ENCODE results near the gene SMAD3. TPM values are rescaled to one million over a fixed set of nuclear protein-coding genes. Genes with fewer than 3 reads are reported as not detected.

The SMAD3 gene
- total and polyA plus RNA-seq, 2 of the 4 experiments (the other 2 are of a cell fraction): 71.0 to 177 TPM

DNA sequence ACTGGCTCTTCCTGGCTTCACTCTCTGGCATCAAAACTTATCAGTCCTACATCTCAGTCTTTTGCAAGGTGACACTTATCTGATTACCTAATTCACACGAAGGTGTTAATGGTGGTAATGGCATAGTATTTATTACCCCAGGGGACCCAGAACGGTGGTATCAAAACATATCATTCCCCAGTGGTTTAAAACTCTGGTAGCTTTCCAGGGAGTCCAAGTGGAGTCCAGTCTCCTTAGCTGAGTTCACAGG is 41.3 kb downstream of the SMAD3 start:
- intact Hi-C loops (cut with micrococcal nuclease): loop anchor here (2.0 kb wide), 1 partner anchor 64 kb away; no protein-coding TSS in a partner anchor
- TF ChIP-seq RFX5 (IDR thresholded peaks at IDR 0.05; ENCODE audit: low read depth, low read length) (no peak), POLR2A (IDR thresholded peaks at IDR 0.05; ENCODE audit: low read depth, low read length) (no peak)

More for the DNA sequence above, 41.3 kb downstream of the SMAD3 start:
- ATAC-seq (ENCODE audit: low read depth) (no peak), DNase-seq (no peak)
- Histone ChIP-seq H4K5ac (ENCODE audit: low read depth, low read length) (peak overlapping the region; percentile 87), H2BK5ac (ENCODE audit: low read depth, low read length, poor library complexity, severe bottlenecking) (peak overlapping the region; percentile 98), H4K8ac (ENCODE audit: low read depth in 2 of 2, low read length in 2 of 2) (peak overlapping the region; percentile 97 to 98), H3K56ac (ENCODE audit: extremely low read depth, insufficient read depth, low read length) (peak overlapping the region; percentile 97), H3K9ac (ENCODE audit: low read depth, low read length) (peak overlapping the region; percentile 63), H4K20me1 (ENCODE audit: insufficient read depth, low read length) (peaks cover 59% of the 10 kb centered on the region), H3K18ac (ENCODE audit: low read depth, low read length) (peak overlapping the region; percentile 82), H2BK15ac (ENCODE audit: low read depth, low read length) (peak overlapping the region; percentile 92), H3K27me3 (ENCODE audit: control insufficient read depth, insufficient read depth, low read length) (no peaks in the 10 kb centered on the region), H3K4ac (ENCODE audit: low read depth, low read length) (peak overlapping the region; percentile 97), H3K27ac (ENCODE audit: insufficient read depth, low read length) (peak overlapping the region; percentile 97), H2BK120ac (ENCODE audit: low read depth, low read length) (peak overlapping the region; percentile 94), H3K9me3 (ENCODE audit: control insufficient read depth, insufficient read depth, low read length) (no peaks in the 10 kb centered on the region), H4K91ac (ENCODE audit: insufficient read depth, low read depth, low read length) (peak overlapping the region; percentile 99), H3K36me3 (ENCODE audit: control insufficient read depth, insufficient read depth, low read length) (peaks cover 34% of the 10 kb centered on the region), H2AK5ac (ENCODE audit: low read depth, low read length) (peak overlapping the region; percentile 98), H3K4me1 (ENCODE audit: control insufficient read depth, insufficient read depth, low read length) (peaks cover 70% of the 10 kb centered on the region), H3K9me1 (ENCODE audit: insufficient read depth, low read length) (peaks cover 58% of the 10 kb centered on the region), H3K14ac (replicated peaks; ENCODE audit: low read depth, low read length) (peak overlapping the region; percentile 94), H3K4me3 (ENCODE audit: insufficient read depth, low read depth, low read length) (no peak overlapping the region), H3K79me1 (ENCODE audit: low read depth in 1 of 2, low read length in 2 of 2) (peaks cover 38 to 80% of the 10 kb centered on the region in 2 experiments), H3K4me2 (ENCODE audit: low read depth, low read length) (peak overlapping the region; percentile 27), H2AFZ (replicated peaks; ENCODE audit: low read length, poor library complexity) (no peak overlapping the region), H2AK9ac (replicated peaks; ENCODE audit: low read depth, low read length, poor library complexity) (peak overlapping the region; percentile 82), H3K23ac (ENCODE audit: low read depth, low read length) (peak overlapping the region; percentile 98), H2BK20ac (ENCODE audit: low read depth, low read length) (peak overlapping the region; percentile 89)
- POLR2A ChIA-PET (ENCODE audit: unreplicated experiment): interaction anchor here (0.6 to 1.2 kb wide), 3 partner anchors 39 to 72 kb away, joined by 3 to 4 read pairs (median 3); partner anchors contain the start of gene SMAD3
- TSS peak; percentile 0 for BruUV-seq (replicated peaks)
- no CpG with 5 or more reads among the region's 2 CpGs for WGBS, 2 experiments (ENCODE audit: extremely low coverage in 2 of 2, insufficient read length in 1 of 2)
- in situ Hi-C loops (cut with MboI; ENCODE audit: low sequenced_read_pairs): loop anchor here (5.0 kb wide), 1 partner anchor 71 kb away; no protein-coding TSS in a partner anchor
- CTCF ChIA-PET: interaction anchor here (0.6 to 0.8 kb wide), 2 partner anchors 171 to 326 kb away, joined by 3 to 6 read pairs; no protein-coding TSS in a partner anchor
- dilution Hi-C loops (cut with HindIII; ENCODE audit: low sequenced_read_pairs, unreplicated experiment): no loop called here
